Mucosa of descending colon (tissue), 3 donors: ENCODE results near the gene NUDT2. TPM values are rescaled to one million over a fixed set of nuclear protein-coding genes. Genes with fewer than 3 reads are reported as not detected.

Source experiments
- ATAC-seq: fragments of 200-7000 bp; cut with Tn5 transposase; one replicate; pipeline ENCODE4 v1.9.1; 2020; ENCODE audit warnings: mild to moderate bottlenecking, moderate library complexity
- DNase-seq, 3 donors: peaks; one replicate each; pipeline ENCODE4 v3.0.0-alpha.2; 2020
- H3K36me3 ChIP-seq: fragments of 200-600 bp; one replicate; pipeline ENCODE4 v1.8.0; 2021; ENCODE audit warnings: low read depth, mild to moderate bottlenecking
- H3K4me1 ChIP-seq: fragments of 200-600 bp; one replicate; pipeline ENCODE4 v1.8.0; 2021; ENCODE audit warnings: low read depth, mild to moderate bottlenecking
- H3K4me3 ChIP-seq: fragments of 200-600 bp; one replicate; pipeline ENCODE4 v1.8.0; 2021; ENCODE audit warnings: mild to moderate bottlenecking
- H3K9me3 ChIP-seq: fragments of 200-600 bp; one replicate; pipeline ENCODE4 v1.8.0; 2021; ENCODE audit warnings: mild to moderate bottlenecking
- intact Hi-C, 2 donors: fragments of 100-400 bp; cut with DNase I in 1 of 2; cut with micrococcal nuclease in 1 of 2; formaldehyde crosslinking; loops; one replicate each; pipeline versions ENCODE4 v1.11.0 to v1.11.1; 2022; cut with DNase I, micrococcal nuclease
- total RNA-seq, 3 donors: library from RNA; stranded (reverse); fragmentation: NEBNext Ultra II Directional in 2 of 3; extraction: Animal tissue kit (Norgen Biotek cat#: 25700) in 2 of 3; gene quantifications; one replicate each; pipeline versions ENCODE4 v1.2.1 to v1.2.4, GENCODE V29; 2021 to 2023
- TF ChIP-seq, protein P1 (sequence below): fragments of 200-600 bp; IDR thresholded peaks from one replicate; pipeline ENCODE4 v1.8.0; 2022; ENCODE audit warnings: antibody characterized with exemption, mild to moderate bottlenecking
- donor health status: DM: no; HTN: no; CAD: no; lungs with moderate emphysema.
- donor health status: DM: no; HTN: no; CAD: no.
- donor health status: DM: no; HTN: yes; CAD: no.

The NUDT2 gene
- total RNA-seq, 3 donors from 2014 or later = 14.9 to 19.9 (median 17.2) TPM

DNA sequence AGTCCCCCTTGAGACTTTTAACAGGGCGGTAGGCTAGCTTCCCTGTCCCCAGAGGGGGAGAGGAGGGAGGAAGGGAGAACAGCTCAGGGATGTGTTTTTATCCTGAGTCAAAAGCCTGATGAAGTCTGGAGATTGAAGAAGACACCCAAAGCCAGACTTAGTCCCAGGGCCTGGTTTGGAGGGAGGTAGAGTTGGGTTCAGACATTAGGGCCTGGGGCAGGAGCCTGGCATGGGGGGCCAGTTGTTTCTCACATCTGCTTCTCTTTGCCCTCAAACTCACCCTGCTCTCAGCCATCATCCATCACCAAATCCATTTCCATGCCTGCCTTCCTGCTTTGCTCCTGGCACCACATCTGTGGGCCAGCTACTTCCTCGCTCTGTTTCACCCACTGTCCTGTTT, 44.4 kb downstream of the NUDT2 start:
- Histone ChIP-seq H3K4me1 (peaks cover 11% of the 10 kb centered on the region), H3K4me3 (no peak overlapping the region), H3K9me3 (no peaks in the 10 kb centered on the region), H3K36me3 (no peaks in the 10 kb centered on the region)
- TF ChIP-seq, protein P1, sequence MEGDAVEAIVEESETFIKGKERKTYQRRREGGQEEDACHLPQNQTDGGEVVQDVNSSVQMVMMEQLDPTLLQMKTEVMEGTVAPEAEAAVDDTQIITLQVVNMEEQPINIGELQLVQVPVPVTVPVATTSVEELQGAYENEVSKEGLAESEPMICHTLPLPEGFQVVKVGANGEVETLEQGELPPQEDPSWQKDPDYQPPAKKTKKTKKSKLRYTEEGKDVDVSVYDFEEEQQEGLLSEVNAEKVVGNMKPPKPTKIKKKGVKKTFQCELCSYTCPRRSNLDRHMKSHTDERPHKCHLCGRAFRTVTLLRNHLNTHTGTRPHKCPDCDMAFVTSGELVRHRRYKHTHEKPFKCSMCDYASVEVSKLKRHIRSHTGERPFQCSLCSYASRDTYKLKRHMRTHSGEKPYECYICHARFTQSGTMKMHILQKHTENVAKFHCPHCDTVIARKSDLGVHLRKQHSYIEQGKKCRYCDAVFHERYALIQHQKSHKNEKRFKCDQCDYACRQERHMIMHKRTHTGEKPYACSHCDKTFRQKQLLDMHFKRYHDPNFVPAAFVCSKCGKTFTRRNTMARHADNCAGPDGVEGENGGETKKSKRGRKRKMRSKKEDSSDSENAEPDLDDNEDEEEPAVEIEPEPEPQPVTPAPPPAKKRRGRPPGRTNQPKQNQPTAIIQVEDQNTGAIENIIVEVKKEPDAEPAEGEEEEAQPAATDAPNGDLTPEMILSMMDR = no peak
- ATAC-seq (no peak), DNase-seq (no peak)
- intact Hi-C loops = no loop called here

DNA sequence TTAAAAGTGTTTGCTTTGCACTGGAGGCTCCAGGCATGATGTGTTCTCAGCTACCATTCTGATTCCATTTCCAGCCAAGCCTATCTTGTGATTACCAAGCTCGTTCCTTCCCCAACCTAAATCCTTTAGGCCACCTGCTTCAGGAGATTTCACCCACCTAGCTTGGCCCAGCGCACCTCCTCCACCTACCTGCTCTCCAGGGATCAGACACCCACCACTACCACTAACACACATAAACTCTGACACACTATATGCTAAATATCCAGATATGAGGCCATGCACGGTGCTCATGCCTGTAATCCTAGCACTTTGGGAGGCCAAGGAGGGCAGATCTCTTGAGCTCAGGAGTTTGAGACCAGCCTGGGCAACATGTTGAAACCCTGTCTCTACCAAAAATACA, 45.0 kb downstream of the NUDT2 start:
- Histone ChIP-seq H3K4me1 (peaks cover 15% of the 10 kb centered on the region), H3K4me3 (no peak overlapping the region), H3K36me3 (no peaks in the 10 kb centered on the region), H3K9me3 (no peaks in the 10 kb centered on the region)
- no peak for DNase-seq
- intact Hi-C loops = no loop called here
- ATAC-seq = no peak
- TF ChIP-seq, protein P1 = no peak

DNA sequence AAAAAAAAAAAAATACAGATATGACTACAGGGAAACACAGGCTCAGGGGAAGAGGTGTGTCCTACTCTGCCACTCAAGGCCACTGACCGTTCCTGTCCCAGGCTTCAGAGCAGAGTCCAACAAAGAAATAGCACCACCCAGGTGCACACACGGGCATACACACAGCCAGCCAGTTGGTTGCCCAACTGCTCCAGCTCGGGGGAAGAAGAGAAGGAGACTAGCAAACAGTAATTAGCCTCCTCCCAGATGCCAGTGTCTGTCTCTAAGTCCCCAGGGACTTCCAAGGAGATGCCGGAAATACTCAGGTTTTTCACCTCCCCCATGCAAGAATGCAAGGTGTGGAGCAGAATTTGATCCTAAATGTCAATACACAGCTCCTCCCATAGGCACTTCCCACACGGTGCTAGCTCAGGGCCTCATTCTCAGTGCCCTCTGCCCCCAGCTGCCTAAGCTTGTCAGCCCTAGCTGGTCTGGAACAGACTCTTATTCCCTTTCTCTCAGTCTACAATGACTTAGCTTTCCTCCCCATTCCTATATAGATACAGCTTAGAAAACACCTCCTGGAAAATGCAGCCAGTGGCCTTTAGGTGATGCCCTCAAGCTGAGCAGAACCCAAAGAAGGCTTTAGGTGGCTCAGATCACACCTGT, 45.7 kb downstream of the NUDT2 start:
- TF ChIP-seq, protein P1 = no peak
- DNase-seq = peak; percentile 83 to 86 (median 85)
- intact Hi-C loops = no loop called here
- no peaks in the 10 kb centered on the region for H3K9me3 ChIP-seq
- H3K4me3 ChIP-seq = no peak overlapping the region
- peak; percentile 64 for ATAC-seq
- H3K36me3 ChIP-seq = no peaks in the 10 kb centered on the region
- H3K4me1 ChIP-seq = peaks cover 19% of the 10 kb centered on the region

DNA sequence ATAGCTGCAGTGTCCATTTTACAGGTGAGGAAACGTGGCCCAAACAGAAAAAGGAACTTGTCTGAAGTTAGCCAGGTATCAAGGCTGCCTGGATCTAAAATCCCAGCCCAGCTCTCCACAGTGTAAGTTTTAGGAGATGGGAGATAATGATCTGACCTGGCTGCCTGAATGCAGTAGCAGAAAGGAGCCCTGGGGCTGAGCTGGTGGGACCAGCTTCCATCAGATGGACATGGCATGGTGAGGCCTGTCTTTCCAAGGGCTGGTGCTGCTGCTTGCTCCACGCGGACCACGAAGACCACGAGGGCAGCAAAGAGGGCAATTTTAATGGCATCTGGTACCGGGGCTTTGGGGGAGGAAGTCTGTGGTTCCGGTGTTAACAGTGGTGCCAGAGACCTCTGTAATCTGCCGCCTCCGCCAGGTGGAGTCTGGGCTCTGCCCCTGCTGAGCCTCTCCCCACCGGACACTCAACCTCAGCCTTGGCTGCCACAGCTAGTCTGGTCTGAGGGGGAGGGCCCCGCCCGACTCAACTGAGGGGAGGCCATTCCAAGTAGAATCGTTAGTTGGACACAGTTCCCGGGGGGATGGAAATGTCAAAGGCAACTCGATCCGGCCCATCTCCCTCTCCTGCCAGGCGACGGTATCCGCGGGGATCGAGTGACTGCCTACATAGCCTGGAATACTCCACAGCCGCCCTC, 46.7 kb downstream of the NUDT2 start:
- peak; percentile 78 to 85 (median 83) for DNase-seq
- intact Hi-C loops = no loop called here
- Histone ChIP-seq H3K4me3 (peak overlapping the region; percentile 77), H3K36me3 (no peaks in the 10 kb centered on the region), H3K9me3 (no peaks in the 10 kb centered on the region), H3K4me1 (peaks cover 27% of the 10 kb centered on the region)
- TF ChIP-seq, protein P1 = peak; percentile 9
- ATAC-seq = peak; percentile 53

DNA sequence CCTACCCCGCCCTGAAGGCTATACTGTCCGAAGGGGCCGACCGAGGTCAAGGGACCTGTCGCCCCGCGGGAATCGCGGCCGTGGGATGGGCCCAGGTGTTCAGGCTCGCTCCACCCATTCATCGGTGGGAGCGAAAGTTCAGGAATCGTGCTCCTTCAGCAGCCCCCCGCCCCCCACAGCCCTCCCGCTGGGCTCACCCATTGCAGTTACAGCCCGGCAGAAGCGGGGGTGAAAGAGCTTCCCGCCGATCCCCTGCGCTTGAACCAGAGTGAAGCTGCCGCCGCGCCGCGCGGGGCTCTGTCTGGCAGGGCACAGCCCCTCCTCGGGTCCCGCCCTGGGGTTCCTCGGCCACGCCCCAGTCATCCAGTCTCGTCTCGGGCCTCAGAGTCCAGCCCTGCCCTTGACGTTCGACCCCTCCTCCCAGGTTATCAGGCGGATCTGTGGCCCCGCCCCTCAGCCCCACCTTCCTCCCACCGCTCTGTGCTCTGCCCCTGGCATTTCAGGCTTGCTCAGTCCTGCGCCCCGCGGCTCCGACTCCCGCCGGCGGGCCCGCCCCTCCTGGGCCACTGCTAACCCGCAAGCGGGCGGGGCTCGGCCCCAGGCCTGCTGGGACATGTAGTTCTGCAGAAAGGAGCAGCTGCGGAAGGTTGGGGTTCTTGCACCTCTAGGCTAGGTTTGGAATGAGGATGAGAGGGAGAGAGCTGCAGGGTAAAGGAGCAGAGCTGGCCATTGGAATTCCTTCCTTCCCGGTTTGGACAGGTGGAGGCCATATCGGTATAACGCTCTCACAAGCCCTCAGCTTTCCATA, 47.4 kb downstream of the NUDT2 start, which contains the start of gene MYORG:
Gene MYORG, minus strand, starts transcription at position 303 of the 808 bp plus-strand sequence. CDS start 3,955 bp downstream, outside the sequence.
- intact Hi-C loops = no loop called here
- DNase-seq (peak; percentile 99), ATAC-seq (peak; percentile 78)
- H3K4me1 ChIP-seq = peaks cover 31% of the 10 kb centered on the region
- peak within 1 kb of the TSS; percentile 77 for H3K4me3 ChIP-seq
- H3K9me3 ChIP-seq = no peaks in the 10 kb centered on the region
- no peaks in the 10 kb centered on the region for H3K36me3 ChIP-seq
- TF ChIP-seq, protein P1 = no peak
